Measurements from ENCODE around the gene GNL3. TPM values are rescaled to one million over a fixed set of nuclear protein-coding genes. Genes with fewer than 3 reads are reported as not detected.

The GNL3 gene
- total and polyA plus RNA-seq, 2 donors (not counting 1 experiment from before 2014, with no cell fraction given), result 75.2 to 99.9 TPM

GRCh38 chr3:52681596-52681995 is 4.2 kb upstream of the GNL3 start:
- peaks cover 3% of the 10 kb centered on the region for H3K36me3 ChIP-seq (ENCODE audit: control insufficient read depth, insufficient read depth, low read length)
- no peak overlapping the region for H3K4me2 ChIP-seq (ENCODE audit: extremely low read depth, insufficient read depth, low read length)

GRCh38 chr3:52682016-52682415 is 3.8 kb upstream of the GNL3 start:
- Histone ChIP-seq H3K9me3 (ENCODE audit: control insufficient read depth, insufficient read depth, low read depth, low read length) (no peaks in the 10 kb centered on the region), H3K27ac (ENCODE audit: insufficient read depth, low read length) (peak overlapping the region; percentile 76), H3K36me3 (ENCODE audit: control insufficient read depth, insufficient read depth, low read length) (peaks cover 3% of the 10 kb centered on the region), H3K4me1 (ENCODE audit: control insufficient read depth, extremely low read depth, insufficient read depth, low read length) (peaks cover 18% of the 10 kb centered on the region), H3K4me3 (replicated peaks in 1 of 4; ENCODE audit: control extremely low read depth in 1 of 4, insufficient read depth in 1 of 4, low read depth in 3 of 4, low read length in 4 of 4) (peak overlapping the region in 1 of 4 experiments; percentile 33), H2AFZ (ENCODE audit: low read length) (no peak overlapping the region), H3K27me3 (ENCODE audit: control insufficient read depth, insufficient read depth, low read length) (no peaks in the 10 kb centered on the region), H3K9ac (ENCODE audit: insufficient read depth, low read length) (no peak overlapping the region), H4K20me1 (ENCODE audit: control insufficient read depth, extremely low read depth, insufficient read depth, low read length) (no peaks in the 10 kb centered on the region), H3K79me2 (ENCODE audit: control insufficient read depth, insufficient read depth, low read length) (peaks cover 64% of the 10 kb centered on the region), H3K4me2 (ENCODE audit: extremely low read depth, insufficient read depth, low read length) (no peak overlapping the region)
- peak in 1 of 2 donors; percentile 12 for TF ChIP-seq CTCF (conservative IDR thresholded peaks at IDR 0.05 in 1 of 2, IDR thresholded peaks at IDR 0.05 in 1 of 2; ENCODE audit: low read depth in 1 of 2, low read length in 2 of 2)
- TF ChIP-seq EZH2 (IDR thresholded peaks at IDR 0.05; ENCODE audit: low read length, missing control alignments), result no peak
- peak; percentile 80 to 94 for DNase-seq (ENCODE audit: low read depth in 2 of 2)

More at GRCh38 chr3:52681596-52681995, 4.2 kb upstream of the GNL3 start:
- peak overlapping the region; percentile 76 for H3K27ac ChIP-seq (ENCODE audit: insufficient read depth, low read length)
- TF ChIP-seq EZH2 (IDR thresholded peaks at IDR 0.05; ENCODE audit: low read length, missing control alignments), result no peak
- TF ChIP-seq CTCF (conservative IDR thresholded peaks at IDR 0.05 in 1 of 2, IDR thresholded peaks at IDR 0.05 in 1 of 2; ENCODE audit: low read depth in 1 of 2, low read length in 2 of 2), result no peak
- peaks cover 60% of the 10 kb centered on the region for H3K79me2 ChIP-seq (ENCODE audit: control insufficient read depth, insufficient read depth, low read length)
- no peaks in the 10 kb centered on the region for H3K9me3 ChIP-seq (ENCODE audit: control insufficient read depth, insufficient read depth, low read depth, low read length)
- H2AFZ ChIP-seq (ENCODE audit: low read length), result no peak overlapping the region
- peaks cover 15% of the 10 kb centered on the region for H3K4me1 ChIP-seq (ENCODE audit: control insufficient read depth, extremely low read depth, insufficient read depth, low read length)
- H4K20me1 ChIP-seq (ENCODE audit: control insufficient read depth, extremely low read depth, insufficient read depth, low read length), result no peaks in the 10 kb centered on the region
- DNase-seq (ENCODE audit: low read depth in 2 of 2), result no peak
- H3K27me3 ChIP-seq (ENCODE audit: control insufficient read depth, insufficient read depth, low read length), result no peaks in the 10 kb centered on the region
- peak overlapping the region in 1 of 4 experiments; percentile 33 for H3K4me3 ChIP-seq (replicated peaks in 1 of 4; ENCODE audit: control extremely low read depth in 1 of 4, insufficient read depth in 1 of 4, low read depth in 3 of 4, low read length in 4 of 4)
- H3K9ac ChIP-seq (ENCODE audit: insufficient read depth, low read length), result no peak overlapping the region

GRCh38 chr3:52683611-52684010 is 2.2 kb upstream of the GNL3 start:
- peaks cover 20% of the 10 kb centered on the region for H3K4me1 ChIP-seq (ENCODE audit: control insufficient read depth, extremely low read depth, insufficient read depth, low read length)
- H3K9me3 ChIP-seq (ENCODE audit: control insufficient read depth, insufficient read depth, low read depth, low read length), result no peaks in the 10 kb centered on the region
- TF ChIP-seq CTCF (conservative IDR thresholded peaks at IDR 0.05 in 1 of 2, IDR thresholded peaks at IDR 0.05 in 1 of 2; ENCODE audit: low read depth in 1 of 2, low read length in 2 of 2) (no peak), EZH2 (IDR thresholded peaks at IDR 0.05; ENCODE audit: low read length, missing control alignments) (no peak)
- H3K27ac ChIP-seq (ENCODE audit: insufficient read depth, low read length), result peak overlapping the region; percentile 43
- H3K36me3 ChIP-seq (ENCODE audit: control insufficient read depth, insufficient read depth, low read length), result peaks cover 3% of the 10 kb centered on the region
- peak in 1 of 2 donors; percentile 63 for DNase-seq (ENCODE audit: low read depth in 2 of 2)
- H2AFZ ChIP-seq (ENCODE audit: low read length), result no peak overlapping the region
- no peak overlapping the region for H3K4me2 ChIP-seq (ENCODE audit: extremely low read depth, insufficient read depth, low read length)
- H3K4me3 ChIP-seq (replicated peaks in 1 of 4; ENCODE audit: control extremely low read depth in 1 of 4, insufficient read depth in 1 of 4, low read depth in 3 of 4, low read length in 4 of 4), result peak overlapping the region in 2 of 4 experiments; percentile 25 to 90
- no peak overlapping the region for H3K9ac ChIP-seq (ENCODE audit: insufficient read depth, low read length)
- peaks cover 79% of the 10 kb centered on the region for H3K79me2 ChIP-seq (ENCODE audit: control insufficient read depth, insufficient read depth, low read length)
- no peaks in the 10 kb centered on the region for H3K27me3 ChIP-seq (ENCODE audit: control insufficient read depth, insufficient read depth, low read length)
- no peaks in the 10 kb centered on the region for H4K20me1 ChIP-seq (ENCODE audit: control insufficient read depth, extremely low read depth, insufficient read depth, low read length)
